Measurements from ENCODE around the gene CAPN11.
"Not testable (repeated sequence)": the region's sequence is repeated elsewhere in the genome, so short reads cannot be mapped to it uniquely, and the experiment has no call there.

CAPN11 gene

DNA sequence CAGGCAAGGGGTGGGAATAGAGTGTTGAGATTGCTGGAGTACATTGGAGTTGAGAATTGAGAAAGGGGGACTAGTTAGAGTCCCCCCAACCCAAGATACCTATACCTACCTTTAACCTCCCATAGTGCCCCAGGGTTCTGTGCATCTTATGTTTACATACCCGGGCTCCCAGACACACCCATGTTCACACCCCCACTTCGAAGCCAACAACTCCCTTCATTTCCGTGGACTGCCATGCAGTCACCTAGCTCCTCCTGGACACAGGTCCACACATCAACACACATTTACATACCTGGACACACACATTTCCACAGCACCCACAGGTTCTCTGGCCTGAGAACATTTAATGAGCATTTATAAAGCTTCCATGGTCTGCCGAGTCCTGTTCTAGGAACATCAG lies 26.1 kb upstream of the CAPN11 start:
- DNase-seq: no peak

DNA sequence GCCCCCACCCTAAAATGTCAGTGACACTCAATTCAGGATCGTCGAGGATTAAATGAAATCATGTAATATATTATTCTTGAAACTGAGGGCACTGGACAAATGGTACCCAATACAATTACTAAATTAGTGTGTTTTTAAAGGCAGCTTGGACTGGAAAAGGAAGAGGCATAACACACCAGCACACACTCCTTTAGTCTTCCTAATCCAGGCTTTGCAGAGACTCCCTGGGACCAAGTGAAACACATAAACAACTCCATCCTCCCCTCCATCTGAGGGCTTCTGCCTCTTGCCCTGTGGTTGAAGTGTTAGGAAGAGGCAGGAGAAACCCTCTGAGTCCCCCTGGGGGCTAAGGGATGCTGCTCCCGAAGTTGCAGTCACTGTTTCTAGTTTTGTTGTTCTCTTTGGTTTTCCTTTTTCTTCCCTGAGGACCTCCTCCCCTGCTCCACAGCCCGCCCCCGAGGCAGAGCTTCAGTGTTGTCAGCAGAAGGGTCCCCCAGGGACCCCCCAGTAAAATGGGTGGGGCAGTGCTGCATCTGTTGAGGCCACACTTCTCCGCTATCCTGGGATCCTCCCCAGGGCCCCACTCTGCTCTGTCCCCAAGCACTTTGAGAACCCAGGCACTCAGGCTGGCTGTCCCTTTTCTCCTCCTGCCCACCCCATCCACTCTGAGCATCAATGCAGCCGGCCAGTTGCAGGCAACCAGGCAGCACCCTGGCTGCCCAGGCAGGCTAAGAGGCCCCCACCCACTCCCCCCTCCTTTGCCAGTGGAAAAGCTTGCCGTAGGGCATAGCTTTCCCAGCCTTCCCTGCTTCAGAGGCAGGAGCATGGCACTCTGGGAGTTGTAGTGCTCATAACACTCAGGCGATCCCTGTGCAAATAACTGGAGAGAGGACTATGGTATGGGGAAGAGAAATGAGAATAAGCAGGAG lies 25.4 kb upstream of the CAPN11 start:
- peak; percentile 77 for DNase-seq

DNA sequence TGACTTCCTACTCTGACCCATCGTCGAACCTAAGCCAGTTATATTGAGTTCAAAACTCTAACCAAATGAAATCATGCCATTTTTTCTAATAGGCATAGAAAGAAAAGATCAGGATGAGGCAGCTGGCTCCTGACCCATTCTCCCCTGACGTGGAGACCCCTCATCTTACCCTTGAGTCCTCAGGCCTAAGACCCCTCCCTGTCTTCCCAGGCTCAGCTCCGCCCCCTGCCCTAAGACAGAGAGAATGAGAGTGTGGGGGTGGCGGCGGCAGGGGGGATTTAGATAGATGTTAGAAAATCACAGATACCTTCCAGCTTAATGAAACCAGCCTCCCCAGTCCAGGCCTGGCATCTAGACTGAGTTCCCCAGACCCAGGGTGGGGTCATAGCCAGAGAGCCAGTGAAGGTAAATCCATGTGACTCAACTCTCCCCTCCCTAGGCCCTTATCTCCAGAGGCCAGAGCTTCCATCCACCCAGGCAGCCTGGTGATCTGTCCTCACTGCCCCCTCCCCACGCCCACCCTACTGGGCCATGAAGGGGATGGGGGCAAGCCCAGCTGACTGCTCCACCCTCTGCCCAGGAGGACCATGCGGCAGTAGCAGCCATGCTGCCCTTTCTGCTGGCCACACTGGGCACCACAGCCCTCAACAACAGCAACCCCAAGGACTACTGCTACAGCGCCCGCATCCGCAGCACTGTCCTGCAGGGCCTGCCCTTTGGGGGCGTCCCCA lies 24.5 kb upstream of the CAPN11 start:
- DNase-seq: no peak

DNA sequence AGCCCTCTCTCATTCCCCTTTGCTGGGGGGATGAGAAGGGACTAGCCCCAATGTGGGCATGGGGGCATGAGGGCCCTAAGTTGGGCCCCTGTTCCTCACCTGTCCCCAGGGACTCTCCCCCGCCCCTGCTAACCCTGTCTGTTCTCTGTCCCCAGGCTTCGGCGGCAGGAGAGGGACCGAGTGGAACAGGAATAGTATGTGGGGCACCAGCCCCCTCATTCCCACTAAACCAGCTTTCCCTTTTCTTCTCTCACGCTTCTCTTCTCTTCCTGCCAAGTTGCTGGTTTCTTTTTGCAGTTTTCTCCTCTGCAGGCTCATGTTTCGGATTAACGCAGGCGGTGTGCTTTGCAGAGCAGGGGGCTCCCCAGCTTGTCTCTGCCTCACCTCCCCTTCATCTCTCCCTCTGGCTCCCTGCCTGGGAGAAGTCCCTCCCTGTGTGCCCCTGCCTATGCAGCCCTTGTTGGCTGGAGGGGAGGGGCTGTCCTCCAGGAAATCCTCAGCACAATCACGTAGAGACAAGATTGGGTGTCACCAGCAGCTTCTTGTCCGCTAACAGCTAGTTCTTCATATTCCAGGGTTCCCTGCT lies 23.4 kb upstream of the CAPN11 start:
- DNase-seq: no peak

DNA sequence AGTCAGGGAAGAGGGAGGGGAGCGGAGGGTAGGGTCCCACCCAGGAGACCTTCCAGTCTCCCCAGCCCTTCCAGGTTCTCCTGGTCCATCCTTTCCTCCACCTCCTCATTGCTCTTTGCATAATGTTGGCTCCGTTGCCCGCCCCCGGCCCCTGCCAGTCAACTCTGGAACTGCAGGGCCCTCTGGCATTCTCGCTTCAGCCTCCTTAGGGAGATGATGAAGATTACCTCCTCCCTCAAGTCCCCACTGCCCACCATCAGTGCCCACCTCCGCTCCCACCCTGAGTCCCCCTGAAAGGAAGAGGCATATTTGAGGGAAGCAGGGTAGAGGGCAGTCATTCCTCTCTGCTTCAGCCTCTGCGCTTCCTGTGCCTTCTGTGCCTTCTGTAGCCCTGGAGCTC lies 22.7 kb upstream of the CAPN11 start:
- no peak for DNase-seq

DNA sequence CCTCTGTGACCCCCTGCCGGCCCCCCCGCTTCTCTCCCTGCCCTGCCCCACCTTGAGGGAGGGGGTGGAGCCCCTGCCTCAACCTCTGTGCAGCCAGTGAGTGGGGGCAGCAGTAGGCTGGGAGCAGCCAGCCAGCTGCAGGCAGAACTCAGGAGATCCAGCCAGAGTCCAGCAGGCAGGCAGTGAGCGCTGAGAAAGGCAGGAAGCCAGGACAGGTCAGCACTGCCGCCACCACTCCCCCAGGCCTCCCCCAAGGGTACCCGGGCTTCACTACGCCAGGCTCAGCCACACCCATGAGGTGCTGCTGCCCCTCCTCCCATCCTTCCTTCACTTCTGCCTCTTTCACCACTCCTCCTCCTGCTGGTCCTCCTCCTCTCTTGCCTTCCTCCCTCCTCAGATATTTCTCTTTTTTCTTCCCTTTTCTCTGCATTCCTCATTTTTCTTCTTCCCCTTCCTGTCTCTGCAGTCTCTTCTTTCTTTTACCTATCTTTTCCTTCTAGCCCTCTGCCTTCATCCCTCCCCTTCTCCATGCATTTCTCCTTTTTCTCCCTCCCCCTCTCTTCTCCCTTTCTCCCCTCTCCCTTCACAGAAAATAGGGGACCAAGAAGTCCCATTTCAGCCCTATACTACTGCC lies 19.8 kb upstream of the CAPN11 start:
- DNase-seq: no peak

DNA sequence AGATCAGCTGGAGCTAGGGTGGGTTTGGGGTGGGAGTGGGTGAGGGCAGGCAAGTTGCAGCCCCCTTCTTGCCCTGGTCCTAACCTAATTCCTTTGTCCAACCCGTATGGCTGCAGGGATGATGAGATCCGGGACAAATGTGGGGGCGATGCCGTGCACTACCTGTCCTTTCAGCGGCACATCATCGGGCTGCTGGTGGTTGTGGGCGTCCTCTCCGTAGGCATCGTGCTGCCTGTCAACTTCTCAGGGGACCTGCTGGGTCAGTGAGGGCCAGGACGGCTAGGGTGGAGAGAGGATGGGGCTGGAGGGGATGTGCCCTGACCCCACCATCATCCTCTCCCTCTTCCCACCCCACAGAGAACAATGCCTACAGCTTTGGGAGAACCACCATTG lies 19.3 kb upstream of the CAPN11 start:
- DNase-seq: no peak

DNA sequence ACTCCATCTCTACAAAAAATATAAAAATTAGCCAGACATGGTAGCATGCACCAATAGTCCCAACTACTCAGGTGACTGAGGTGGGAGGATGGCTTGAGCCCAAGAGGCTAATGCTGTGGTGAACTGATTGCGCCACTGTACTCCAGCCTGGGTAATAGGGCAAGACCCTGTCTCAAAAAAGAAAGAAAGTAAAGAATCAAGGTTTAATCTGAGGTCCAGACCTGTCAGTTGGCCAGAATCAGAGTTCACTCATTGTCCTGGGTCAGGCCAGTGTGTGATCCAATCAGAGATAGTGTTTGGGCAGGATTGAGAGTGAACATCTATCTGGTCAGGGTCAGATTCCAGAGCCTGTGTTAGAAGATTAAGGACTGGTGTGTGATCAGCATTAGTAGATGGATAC lies 15.8 kb upstream of the CAPN11 start:
- DNase-seq: no peak

DNA sequence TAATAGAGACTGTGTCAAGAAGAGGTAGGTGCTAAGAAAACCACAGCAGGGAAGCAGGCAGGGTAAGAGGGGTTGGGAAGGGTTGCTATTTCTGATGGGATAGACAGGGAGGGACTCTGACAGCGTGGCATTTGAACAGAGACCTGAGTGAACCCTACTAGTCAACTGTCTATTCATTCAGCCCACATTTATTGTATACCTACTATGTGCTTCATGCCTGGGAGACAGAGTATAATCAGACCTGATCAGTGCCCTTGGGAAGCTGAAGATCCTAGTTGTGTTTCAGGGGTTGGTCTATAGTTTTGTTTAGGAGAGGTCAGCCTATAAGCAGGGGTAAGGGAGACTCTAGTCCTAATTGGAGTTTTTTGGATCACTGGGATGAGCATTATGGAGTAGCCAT lies 14.9 kb upstream of the CAPN11 start:
- no peak for DNase-seq

DNA sequence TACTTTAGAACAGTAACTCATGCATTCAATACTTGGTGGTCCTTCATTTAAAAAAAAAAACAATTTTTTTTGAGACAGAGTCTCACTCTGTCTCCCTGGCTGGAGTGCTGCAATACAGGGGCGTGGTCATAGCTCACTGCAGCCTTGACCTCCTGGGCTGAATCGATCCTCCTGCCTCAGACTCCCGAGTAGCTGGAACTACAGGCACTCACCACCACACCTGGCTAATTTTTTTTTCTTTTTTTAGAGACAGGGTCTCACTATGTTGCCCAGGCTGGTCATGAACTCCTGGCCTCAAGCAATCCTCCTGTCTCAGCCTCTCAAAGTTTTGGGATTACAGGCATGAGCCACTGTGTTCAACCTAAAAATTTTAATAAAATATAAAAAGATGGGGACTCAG lies 14.1 kb upstream of the CAPN11 start:
- DNase-seq: not testable (repeated sequence)

DNA sequence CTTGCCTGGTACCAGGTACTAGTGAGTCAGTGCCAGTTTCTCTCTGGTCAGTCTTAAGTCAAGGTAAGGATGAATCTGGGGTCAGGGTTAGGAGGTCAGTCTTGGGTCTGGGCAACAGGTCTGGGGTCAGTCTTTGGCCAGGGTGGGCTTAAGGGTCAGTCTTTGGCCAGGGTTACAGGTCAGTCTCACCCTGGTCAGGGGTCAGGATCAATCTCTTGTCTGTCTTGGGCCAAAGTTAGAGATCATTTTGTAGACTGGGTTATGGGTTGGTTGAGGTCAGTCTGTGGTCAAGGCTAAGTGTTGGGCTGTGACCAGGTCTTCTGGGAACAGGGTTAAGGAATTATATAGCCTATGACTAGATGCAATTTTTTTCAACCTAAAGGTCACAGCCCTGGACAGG lies 12.8 kb upstream of the CAPN11 start:
- no peak for DNase-seq

DNA sequence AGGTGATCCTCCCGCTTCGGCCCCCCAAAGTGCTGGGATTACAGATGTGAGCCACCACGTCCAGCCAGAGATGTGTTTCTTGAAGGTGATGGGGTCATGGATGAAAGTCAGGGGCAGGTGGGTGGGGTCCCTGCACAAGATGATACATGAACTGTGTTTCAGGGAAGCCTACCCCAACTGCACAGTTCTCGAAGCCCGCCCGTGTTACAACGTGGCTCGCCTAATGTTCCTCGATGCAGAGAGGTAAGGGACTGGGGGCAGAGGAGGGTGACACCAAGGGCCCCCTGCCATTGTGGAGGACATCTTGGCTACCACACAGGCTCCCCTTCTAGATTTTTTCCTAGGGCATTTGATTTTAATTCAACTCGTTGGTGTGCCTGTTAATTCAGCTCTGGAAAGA lies 11.9 kb upstream of the CAPN11 start:
- no peak for DNase-seq

DNA sequence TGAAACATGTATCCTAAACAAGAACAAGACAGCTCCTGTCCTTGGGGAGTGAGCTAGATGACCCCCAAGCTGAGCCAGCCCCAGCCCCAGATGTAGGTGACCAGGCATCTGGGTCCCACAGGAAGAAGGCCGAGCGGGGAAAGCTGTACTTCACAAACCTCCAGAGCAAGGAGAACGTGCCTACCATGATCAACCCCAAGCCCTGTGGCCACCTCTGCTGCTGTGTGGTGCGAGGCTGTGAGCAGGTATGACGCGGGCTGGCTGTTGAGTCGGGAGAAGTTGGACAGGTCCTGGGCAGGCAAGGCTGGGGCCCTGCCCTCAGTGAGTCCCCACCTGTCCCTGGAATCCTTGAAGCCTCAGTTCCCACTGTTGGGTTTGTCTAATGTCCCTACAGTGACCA lies 11.4 kb upstream of the CAPN11 start:
- no peak for DNase-seq

DNA sequence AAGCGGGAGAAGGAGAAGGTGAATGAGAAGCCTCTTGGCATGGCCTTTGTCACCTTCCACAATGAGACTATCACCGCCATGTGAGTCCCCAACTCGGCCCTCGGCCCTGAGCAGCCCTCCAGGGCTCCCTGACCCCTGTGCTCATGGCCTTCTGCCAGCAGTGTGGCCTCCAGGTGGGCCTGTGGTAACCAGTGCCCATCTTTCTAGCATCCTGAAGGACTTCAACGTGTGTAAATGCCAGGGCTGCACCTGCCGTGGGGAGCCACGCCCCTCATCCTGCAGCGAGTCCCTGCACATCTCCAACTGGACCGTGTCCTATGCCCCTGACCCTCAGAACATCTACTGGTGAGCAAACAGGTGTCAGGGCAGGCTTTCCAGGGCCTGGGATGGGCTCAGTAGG lies 10.3 kb upstream of the CAPN11 start:
- no peak for DNase-seq

DNA sequence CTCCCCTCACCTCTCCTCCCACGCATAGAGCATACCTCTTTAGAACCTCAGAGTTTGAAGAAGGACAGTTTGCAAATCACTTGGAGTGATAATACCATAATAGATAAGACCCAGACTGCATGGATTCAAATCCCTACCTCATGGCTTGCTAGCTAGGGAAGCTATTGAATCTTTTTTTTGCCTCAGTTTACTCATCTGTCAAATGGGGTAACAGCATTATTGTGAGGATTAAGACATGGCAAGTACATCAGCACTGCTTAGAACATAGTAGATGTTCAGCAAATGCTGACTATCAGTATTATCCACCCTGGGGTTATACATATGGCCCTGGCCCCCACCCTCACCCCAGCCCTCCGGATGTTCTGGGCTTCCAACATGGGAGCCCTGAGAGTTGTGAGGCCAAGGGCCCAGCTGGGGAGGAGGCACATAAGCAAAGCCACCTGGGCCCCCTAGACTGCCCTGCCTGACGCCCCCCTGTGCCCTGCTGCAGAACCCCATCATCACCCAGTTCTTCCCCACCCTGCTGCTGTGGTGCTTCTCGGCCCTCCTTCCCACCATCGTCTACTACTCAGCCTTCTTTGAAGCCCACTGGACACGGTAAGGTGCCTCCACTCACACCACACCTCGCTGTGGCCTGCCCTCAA lies 9.1 kb upstream of the CAPN11 start:
- DNase-seq: no peak

DNA sequence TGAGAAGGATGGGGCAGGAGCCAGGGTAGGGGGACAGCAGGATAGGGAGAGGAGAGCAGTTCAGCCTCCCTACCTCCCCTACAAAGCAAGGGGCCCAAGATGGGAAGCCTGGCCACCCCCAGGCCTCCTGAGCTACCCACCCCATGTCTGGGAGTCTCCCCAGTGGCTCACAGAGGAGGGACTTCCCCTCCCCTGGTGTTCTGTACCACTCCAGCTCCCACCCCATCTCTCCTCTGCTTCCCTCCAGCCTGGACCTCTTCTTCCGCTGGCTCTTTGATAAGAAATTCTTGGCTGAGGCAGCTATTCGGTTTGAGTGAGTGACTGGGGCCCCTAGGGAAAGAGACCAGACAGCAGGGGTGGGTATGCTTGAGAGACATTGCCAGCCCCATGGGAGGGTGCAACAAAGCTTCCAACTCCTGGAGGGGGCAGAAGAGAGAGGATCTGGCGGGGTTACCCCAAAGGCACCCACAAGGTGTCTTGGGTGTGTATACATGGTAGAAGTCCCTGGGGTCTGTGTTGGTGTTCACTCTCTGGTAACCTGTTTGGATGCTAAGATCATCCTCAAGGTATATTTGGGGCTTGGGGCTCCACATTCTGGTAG lies 8.2 kb upstream of the CAPN11 start:
- DNase-seq: no peak

DNA sequence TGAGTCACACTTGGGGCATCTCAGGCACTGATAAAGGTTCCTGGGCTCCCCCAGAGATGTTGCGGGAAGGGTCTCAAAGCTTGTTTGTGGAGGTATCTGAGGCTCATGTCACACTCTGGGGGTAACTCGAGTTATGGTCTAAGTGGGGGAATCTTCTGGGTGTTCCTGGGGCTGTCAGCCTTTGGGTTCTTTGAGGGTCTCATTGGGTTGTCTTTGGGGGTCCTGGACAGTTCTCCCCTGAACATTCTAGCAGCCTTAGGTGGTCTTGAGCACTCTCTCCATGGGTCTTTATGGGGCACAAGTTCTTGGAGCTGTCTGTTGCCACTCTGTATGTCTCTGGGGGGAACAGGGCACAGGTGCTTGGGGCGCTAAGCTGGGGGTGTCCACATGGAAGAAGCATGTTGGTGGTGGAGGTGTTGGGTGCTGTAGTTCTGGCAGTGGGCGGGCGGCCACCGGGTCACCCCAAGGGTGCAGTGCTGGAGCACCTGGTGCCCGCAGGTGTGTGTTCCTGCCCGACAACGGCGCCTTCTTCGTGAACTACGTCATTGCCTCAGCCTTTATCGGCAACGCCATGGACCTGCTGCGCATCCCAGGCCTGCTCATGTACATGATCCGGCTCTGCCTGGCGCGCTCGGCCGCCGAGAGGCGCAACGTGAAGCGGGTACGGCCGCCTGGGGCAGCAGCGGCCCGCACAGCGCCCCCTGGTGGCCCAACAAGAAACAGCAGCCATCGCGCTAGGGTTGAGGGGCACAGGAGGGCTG lies 7.1 kb upstream of the CAPN11 start:
- DNase-seq: peak; percentile 82

DNA sequence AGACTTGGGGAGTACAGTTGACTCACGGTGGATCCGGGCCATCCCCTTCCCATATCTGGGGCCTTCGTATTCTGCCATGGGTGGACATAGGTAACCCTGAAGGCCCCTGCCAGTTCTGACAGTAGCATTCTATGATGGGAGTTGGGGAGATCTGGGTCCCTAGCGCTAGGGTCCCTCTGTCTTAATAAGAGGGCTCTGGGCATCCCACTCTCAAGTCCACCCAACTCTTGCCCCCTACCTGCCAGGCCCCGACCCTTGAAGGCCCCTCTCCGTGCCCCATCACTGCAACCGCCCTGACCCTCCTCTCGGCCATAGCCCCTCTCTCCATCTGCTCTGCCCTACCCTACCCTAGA lies 6.5 kb upstream of the CAPN11 start:
- no peak for DNase-seq

DNA sequence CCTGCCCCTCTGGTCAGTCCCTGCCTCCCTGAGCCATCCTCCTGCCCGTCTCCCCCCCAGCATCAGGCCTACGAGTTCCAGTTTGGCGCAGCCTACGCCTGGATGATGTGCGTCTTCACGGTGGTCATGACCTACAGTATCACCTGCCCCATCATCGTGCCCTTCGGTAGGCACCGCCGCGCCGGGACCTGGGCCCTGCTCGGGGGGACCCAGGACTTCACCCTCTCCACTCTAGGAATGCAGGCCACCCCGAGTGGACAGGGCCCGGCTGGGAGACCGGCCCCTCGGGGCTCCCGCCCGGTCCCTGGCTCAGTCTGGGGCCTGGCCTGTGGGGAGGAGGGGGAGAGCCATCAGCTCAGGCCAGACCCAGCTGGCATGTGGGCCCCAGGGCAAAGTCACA lies 6.1 kb upstream of the CAPN11 start:
- no peak for DNase-seq

DNA sequence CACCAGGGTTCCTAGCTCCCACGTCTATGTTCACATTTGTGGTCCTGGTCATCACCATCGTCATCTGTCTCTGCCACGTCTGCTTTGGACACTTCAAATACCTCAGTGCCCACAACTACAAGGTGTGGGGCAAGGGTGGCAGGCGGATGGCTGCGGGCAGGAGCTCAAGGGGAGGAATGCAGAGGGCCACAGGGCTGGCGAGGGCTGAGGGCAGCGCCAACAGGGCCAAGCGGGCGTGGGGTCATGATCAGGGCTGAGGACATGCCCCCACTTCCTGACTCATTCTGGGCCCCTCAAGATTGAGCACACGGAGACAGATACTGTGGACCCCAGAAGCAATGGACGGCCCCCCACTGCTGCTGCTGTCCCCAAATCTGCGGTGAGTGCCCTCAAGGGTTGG lies 4.6 kb upstream of the CAPN11 start:
- DNase-seq: no peak

DNA sequence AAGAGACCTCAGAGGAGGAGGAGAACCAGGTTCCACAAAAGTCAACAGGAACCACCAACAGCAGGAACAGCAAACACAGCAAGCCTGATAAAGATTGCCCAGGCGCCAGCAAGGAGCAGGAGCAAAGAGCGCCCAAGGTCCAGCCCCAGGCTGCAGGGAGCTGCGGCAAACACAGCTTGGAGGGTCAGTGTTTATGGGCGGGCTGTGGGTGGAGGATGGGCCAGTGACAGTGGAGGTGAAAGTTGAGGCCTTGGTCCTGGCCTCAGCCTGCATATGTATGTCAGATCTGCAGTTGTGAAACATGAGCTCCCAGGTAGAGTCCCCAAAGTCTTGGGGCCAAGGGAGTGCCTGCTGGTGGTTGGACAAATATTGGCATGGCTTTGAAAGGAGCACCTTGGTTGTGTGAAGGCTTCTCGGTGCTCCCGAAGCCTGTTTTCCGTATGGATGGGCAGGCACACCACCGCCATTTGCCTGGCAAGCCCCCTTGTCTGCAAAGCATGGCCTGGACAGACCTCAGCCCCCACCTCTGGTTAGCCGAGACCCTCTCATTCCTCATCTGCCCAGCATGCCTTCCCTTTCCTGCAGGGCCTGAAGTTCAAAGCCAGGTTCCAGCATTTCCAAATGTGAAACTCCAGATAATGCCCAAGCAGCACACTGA lies 2.0 kb upstream of the CAPN11 start:
- DNase-seq: no peak
